Activated CD4-positive, CD25-positive, alpha-beta regulatory T cell treated with anti-CD3 and anti-CD28 coated beads, Interleukin-2, amount 50 U/mL, for 24 hours (primary cell): ENCODE results near the gene RBM12.

Source experiments
- ATAC-seq, 2 donors: fragments of 150-1000 bp; cut with Tn5 transposase; one replicate each; pipeline ENCODE4 v1.10.0; 2021; ENCODE audit warnings: mild to moderate bottlenecking in 1 of 2, moderate library complexity in 1 of 2

Gene RBM12

DNA sequence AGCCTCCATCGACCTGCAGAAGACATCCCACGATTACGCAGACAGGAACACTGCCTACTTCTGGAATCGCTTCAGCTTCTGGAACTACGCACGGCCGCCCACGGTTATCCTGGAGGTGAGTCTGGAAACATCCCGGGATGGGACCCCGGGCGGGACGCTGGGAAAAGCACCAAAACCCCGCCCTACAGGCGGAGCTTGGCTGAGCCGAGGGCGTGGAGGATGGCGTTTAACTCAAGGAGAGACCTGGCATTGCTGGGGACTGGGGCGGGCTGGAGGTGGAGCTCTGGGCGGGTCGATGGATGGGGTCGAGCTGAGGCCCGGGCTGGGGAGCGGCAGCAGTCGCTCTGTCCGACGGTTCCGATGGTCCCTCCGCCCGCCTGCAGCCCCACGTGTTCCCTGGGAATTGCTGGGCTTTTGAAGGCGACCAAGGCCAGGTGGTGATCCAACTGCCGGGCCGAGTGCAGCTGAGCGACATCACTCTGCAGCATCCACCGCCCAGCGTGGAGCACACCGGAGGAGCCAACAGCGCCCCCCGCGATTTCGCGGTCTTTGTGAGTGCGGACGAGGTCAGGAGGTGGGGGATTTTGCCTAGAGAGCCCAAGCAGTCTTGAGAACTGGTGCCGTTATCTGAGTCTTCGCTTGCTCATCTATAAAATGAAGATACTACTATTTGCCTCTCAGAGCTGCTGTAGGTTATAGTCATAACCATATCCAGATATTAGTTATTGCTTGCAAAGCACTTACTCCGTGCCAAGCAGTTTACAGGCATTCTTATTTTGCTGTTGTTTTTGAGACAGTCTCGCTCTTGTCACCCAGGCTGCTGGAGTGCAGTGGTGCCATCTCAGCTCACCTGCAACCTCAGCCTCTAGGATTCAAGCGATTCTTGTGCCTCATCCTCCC is 45.3 kb downstream of the RBM12 start:
- peak; percentile 49 to 57 for ATAC-seq

DNA sequence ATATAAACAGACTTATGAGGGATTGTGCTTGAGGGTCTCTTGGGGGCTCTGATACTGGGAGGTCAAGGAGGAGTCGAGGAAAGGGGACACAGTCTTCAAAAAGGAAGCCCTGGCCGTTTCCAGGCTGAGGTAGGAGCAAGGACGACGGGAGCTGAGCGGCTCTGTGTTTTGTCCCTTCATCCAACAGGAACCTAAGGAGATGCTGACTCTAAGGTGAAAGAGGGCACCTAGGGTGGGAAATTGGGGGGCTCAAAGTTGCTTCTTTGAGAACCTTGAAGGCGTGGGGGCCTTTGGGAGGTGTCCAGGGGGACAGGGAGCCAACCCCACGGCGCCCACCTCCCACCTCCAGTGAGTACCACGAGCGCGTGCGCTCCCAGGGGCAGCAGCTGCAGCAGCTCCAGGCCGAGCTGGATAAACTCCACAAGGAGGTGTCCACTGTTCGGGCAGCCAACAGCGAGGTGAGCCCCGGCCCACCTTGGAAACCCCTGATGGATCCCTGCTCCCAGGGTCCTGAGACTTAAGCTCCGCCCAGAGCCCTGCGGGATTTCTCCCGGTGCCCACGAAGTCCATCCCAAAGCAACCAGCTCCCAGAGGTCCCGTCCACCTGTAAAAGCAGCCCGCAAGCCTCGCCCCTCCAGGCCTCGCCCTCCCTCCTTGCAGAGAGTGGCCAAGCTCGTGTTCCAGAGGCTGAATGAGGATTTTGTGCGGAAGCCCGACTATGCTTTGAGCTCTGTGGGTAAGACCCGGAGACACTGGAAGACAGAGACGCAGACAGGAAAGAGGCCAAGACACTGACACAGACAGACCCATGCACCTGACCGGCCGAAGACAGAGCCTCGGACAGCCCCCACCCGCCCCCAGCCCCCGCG is 46.2 kb downstream of the RBM12 start:
- ATAC-seq = no peak

DNA sequence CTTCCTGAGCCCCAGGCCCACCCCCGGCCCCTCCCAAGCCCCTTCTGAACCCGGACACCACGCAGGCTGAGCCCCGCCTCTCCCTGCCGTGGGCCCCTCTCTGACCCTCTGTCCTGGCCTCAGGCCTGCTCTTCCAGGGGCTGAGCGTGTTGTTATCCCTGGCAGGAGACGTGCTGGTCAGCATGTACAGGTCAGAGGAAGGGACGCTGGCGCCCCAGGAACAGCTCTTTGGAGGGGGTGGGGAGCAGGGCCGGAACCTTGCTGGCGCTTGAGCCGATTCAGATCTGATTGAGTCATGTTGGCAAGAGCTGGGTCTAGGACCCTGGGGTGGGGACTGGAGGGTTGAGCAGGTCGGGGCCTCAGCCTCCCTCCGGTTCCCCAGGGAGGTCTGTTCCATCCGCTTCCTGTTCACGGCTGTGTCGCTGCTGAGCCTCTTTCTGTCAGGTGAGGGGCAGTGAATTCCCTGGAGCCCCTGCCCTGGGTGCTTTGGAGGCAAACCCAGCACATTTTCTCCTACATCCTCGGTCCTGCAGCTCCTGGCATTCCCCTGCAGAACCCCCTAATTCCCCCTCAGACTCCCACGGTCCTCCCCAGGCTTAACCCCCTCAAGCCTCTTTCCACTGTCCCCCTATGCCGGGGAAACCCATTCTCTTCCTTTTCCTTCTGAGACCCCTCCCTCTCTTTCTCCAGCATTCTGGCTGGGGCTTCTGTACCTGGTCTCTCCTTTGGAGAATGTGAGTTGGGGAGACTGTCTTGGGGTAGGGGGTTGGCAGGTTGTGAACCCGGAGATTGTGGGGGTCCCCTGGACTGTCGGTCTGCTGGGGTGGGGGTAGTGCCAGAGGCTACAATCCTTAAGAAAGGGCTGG is 47.1 kb downstream of the RBM12 start:
- ATAC-seq = no peak

DNA sequence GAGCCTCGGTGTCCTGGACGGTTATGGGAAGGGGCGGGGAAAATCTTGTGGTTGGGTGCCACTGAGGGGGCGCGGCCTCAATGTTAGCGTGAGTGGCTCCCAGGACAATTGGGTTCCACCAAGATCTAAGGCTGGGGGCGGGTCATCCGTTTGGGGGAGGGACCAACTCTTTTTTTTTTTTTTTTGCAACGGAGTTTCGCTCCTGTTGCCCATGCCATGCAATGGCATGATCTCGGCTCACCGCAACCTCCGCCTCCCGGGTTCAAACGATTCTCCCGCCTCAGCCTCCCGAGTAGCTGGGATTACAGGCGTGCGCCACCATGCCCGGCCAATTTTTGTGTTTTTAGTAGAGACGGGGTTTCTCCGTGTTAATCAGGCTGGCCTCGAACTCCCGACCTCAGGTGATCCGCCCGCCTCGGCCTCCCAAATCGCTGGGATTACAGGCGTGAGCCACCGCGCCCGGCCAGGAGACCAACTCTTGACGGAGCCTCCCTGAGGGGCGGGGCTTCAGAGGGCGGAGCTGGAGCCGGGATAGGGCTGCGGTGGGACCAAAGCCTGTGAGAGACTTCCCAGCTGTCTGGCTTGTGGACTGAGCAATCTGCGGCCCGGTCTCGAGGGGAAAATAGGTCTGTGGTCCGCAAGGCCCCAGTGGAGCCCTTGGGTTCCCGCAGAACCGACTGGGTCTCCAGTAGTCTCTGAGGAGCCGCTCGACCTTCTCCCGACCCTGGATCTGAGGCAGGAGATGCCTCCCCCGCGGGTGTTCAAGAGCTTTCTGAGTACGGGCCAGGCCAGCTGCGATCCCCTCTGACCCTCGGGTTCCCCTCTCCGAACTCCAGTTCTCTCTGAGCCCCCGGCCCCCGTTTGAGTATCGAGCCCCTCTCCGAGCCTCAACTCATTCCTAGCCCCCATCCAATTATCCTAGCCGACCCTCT is 48.0 kb downstream of the RBM12 start:
- ATAC-seq = no peak

DNA sequence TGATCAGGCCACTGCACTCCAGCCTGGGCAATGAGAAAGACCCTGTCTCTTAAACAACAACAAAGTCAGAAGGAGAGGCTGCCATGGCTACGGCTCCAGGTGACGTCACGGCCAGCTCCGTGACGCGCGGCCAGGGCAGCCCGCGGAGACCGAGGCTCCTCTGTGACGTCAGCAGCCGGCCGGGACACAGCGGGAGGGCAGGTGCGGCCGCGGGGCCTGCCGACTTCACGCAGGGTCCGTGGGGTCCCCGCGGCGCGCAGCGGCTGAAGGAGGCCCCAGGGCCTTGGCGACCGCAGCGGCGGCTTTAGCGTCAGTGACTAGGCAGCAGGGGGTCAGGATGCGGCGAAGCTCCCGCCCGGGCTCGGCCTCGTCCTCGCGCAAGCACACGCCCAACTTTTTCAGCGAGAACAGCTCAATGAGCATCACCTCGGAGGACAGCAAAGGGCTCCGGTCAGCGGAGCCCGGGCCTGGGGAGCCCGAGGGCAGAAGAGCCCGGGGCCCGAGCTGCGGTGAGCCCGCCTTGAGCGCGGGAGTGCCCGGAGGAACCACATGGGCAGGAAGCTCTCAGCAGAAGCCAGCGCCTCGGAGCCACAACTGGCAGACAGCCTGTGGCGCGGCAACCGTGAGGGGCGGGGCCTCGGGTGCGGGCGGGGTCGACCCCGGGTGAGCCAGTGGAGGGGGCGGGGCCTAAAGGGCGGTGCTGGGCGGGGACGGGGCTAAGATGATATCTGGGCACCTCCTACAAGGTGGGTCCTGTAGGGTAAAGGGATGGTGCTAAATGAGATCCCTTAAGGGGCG is 48.8 kb downstream of the RBM12 start, which contains the start of gene SPAG4:
TSS of gene SPAG4 (plus strand) at position 163 of the 798 bp plus-strand sequence. CDS start at position 338, 175 bp downstream.
- peak; percentile 84 to 88 for ATAC-seq

DNA sequence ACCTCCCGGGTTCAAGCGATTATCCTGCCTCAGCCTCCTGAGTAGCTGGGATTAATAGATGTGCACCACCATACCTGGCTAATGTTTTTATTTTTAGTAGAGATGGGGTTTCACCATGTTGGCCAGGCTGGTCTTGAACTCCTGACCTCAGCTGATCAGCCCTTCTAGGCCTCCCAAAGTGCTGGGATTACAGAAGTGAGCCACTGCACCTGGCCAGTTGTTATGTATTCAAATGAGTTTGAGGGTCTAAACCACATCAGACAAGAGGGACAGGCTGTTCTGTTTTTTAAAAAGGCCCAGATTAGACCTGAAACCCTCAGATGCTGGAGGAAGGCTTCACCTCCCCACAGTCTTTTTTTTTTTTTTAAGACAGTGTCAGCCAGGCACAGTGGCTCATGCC is 53.2 kb downstream of the RBM12 start:
- ATAC-seq = no peak

DNA sequence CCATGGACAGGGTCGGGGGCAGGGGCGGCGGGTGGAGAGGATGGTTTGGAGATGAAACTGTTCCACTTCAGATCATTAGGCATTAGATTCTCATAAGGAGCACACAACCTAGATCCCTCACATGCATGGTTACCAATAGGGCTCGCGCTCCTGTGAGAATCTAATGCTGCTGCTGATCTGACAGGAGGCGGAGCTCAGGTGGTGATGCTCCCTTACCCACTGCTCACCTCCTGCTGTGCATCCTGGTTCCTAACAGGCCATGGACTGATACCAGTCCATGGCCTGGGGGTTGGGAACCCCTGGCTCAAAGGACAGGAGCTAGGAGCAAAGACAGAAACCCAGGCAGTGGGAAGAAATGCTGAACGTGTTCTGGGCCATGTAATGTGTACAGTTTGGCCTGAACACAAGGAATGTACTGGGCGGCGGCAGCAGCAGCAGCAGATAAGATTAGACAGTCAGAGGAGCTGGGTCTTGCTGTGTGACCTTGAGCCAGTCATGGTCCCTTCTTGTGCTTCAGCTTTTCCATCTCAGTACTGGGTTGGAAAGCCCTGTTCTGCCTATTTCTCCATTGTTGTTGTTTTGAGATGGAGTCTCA is 53.8 kb downstream of the RBM12 start:
- no peak for ATAC-seq

DNA sequence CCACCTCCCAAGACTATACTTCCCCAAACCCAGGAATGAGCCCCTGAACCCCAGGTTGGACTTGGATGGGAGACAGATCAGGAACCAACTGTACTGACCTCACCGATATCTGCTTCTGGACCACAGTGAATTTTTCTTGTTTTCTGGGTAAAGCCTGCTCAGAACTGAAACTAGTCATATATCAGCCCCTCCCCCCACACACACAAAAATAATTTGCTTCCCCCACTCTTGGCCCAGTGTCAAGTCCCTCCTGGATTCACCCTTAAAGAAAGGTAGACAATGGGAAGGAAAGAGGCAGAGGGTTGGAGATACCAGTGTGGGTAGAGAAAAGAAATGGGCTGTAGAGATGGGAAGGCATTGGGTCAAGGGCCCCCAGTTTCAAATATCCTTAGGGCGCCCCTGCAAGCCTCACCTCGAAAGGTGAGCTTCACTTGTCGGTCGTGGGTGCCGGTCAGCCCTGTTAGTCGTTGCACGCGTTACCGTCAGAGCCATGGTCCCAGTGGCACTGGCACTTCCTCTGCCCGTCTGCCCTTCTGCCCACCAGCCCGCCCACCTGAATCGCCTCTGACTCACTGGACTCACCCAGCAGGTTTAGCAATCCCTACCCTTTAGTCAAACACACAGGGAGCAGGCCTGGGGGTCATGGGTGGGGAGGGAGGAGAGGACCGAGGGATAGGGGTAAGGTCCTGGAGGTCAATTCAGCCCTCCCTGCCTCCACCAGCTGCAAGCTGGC is 57.5 kb downstream of the RBM12 start:
- ATAC-seq = no peak

DNA sequence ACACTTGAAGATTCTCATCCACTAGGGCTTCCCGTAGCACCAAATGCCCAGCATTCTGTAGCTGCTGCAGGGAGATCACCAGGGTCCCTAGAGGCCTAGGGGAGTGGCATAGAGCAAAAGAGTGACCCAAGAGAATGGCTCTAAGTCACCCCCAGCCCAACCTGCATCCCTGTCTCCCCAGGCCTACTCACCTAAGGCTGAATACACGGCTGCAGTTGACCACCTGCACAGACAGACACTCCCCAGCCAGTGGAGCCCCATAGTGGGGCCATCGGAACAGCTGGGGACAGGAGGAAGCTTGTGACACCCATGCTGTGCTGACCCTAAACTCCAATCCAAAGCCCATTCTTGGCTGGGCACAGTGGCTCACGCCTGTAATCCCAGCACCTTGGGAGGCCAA is 58.6 kb downstream of the RBM12 start:
- ATAC-seq = no peak

DNA sequence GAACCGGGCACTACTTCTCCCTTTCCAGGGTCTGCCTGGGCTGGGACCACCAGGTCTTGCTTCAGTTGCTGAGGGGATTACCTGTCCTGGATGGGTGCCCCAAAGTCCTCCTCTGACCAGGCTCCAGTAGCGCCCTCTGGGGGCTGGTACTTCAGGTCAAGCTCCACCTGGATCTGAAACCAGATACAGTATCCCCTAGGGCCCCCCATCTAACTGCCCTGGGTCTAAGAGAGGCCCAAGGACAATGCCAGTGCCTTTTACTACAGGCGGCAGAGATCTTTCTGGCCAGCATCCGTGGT is 60.3 kb downstream of the RBM12 start:
- no peak for ATAC-seq

DNA sequence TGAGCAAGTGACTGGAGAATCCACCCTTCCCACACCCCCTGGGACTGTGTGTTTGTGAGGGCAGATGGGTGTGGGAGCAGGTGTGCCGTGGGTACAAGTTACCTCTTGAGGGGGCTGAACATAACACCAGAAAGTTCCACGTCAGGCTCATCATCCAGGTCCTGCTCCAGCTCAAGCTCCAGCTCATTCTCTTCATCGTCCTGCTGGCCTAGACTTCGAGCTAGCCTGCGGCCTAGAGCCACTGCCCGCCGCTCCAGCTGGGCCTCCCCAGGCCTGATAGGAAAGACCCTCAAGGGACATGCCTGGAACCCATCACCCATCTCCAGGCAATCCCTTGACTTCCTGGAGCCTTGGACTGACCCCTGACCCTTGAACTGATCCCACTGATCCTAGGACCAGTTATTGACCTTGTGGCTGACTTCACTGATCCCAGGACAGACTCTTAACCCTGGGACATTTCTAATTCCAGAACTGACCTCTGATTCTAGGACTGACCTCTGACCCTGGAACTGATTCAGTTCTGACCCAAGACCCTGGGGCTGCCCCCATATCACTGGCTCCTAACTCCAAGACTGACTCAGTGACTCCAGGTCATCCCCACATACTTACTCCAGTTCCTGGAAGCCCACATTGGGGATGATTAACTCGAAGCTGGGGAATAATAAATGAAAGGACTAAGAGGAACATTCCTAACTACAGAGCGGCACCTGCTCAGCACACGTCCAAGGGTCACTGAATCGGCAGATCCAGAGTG is 60.8 kb downstream of the RBM12 start:
- no peak for ATAC-seq

DNA sequence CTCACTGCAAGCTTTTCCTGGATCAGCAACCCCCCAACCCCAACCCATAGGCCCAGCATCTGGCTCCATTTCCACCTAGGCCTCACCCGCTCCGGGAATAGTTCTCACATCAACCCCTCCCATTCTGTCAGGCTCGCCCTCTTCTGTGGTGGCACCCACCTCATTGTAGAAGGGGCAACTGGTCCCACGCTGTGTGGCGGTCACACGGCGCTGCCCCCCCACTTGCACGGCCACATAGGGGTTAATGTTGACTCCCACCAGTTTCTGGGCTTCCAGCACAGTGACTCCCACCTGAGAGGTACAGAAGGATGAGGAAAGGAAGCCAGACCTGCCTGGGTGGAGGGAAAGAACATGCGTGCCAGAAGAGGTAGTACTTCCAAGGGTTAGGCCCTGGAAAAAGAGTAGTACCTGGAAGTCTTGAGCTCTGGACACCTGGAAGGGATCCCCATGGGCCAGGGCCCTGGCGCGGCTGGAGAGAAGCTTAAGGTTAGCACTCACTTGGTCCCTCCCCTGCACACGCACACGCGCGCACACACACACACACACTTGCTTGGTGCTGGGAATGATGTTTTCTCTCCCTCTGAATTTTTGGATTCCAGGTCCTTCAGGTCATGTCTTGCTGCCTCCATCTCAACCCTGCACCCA is 61.7 kb downstream of the RBM12 start:
- ATAC-seq = no peak

DNA sequence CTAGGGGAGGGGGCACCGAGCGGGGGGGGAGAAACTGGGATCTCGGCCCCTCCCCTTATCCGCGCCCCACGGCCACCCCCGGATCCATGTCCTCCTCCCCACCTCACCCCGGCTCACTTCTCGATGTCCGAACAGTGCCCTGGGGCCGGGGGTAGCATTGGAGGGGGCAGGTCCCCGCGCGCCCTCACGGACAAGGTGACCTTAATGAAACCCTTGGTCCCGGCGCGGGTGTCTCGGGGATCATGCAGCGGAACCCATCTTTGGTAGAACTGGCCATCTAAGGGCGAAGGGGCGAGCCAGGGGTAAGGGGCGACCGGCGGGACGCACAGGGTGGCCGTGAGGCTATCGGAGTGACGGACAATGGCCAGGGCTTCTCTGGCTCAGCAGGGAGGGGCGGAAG is 62.7 kb downstream of the RBM12 start:
- ATAC-seq = no peak

DNA sequence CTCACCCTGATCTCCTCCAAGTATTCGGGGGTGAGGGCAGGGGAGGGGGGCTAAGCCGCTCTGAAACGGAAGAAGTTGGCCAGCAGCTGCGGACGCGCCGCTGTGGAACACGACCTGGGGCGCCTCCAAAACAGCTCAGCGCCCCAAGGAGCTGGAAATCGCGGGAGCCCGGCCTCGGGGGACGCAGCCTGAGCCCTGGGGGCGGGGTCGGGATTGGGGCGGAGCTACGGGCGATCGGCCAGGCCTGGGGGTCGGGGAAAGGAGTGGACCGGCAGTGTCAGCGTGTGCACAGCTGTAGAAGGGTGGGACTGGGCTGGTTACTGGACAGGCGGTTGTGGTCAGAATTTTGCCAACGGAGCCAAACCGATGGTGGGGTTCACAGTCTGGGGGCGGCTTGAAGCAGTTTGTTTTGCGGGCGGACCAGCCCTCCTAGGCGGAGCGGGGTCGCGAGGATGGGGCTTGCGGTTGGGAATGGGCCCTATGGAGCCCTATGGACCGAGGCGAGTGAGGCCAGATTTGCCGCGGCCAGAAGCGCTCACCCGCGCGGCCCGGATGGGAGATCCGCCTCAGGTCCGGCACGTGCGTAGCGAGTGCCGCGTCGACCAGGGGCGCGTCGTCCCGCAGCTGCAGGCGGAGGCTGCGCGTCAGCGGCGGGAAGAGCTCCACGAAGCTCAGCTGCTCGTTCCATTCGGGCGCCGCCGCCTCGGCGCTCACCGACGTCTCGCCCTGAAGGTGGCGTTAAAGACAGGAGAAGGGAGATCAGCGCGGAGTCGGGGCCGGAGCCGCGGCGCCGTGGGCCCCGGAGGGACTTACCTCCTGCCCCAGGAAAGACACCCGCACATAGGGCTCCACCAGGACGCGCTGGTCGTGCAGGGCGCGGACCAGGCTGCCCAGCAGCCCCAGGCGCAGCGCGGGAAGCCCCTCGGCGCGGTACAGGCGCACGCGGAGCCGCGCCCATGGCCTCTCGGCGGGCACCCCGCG is 63.4 kb downstream of the RBM12 start:
- peak; percentile 89 to 94 for ATAC-seq

DNA sequence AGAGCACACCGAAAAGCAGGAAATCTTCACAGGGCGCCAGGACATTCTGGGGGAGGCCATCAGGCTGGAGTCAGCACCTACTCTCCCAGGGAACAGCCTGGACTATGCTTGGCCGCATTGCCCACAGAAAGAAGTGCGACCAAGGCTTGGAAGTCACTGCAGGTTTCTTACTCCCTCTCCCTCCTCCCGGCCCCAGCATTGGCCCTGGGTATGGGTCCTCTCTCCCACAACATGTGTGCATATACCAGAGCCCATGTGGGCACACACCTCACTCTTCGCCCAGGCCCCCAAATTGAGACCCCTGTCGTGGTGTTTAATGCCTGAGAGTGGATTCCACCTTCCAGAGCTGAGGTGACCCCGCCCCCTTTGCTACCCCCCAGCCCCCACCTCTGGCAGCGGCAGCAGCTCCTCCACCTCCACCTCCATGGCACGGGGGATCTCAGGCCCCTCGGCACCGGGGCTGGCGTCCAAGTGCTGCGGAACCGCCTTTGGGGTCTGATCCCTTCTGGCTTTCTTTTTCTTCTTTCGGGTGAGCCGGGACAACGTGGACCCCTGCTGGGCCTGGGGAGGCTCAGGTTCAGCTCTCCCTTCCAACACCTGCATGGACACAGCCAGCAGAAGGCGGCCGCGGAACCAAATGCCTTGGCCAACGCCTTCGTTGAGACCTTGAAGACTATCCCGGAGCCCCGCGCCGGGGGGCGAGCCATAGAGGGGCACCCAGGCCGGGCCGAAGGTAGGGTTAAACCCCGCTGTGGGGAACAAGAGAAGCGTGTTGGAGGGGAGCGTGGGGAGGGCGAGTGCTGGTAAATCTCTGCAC is 64.3 kb downstream of the RBM12 start:
- no peak for ATAC-seq

DNA sequence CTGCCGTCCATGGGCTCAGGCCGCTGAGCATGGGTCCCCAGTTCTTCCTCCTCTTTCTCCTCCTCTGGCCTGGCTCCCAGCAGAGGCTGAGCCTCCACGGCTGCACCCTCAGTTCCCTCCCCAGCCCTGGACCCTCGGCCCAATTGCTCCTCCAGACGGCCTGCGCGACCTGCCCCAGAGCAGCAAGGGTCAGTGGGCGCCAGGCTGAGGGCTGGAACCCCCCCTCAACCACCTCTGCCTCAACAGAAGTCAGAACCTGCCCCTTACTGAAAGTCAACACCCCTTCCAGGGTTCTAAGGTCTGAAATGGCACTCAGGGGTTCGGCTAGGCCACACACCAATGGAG is 65.0 kb downstream of the RBM12 start:
- no peak for ATAC-seq
